ENCODE measurements around the gene NEMP2.

NEMP2 gene

GRCh38 chr2:190579058-190579410, 44.5 kb upstream of the NEMP2 start:
- TF ChIP-seq ZFP30 (CRISPR knock-in tag; IDR thresholded peaks at IDR 0.05) (no peak), CREB5 (CRISPR knock-in tag; IDR thresholded peaks at IDR 0.05; ENCODE audit: low read depth) (no peak), CSDC2 (CRISPR knock-in tag; IDR thresholded peaks at IDR 0.05) (no peak), ZFP3 (CRISPR knock-in tag; IDR thresholded peaks at IDR 0.05) (no peak), ZNF565 (CRISPR knock-in tag; conservative IDR thresholded peaks at IDR 0.05; ENCODE audit: low read depth) (no peak), TCF4 (CRISPR knock-in tag; IDR thresholded peaks at IDR 0.05; ENCODE audit: borderline replicate concordance) (no peak), ZNF70 (CRISPR knock-in tag; IDR thresholded peaks at IDR 0.05) (no peak), PATZ1 (CRISPR knock-in tag; IDR thresholded peaks at IDR 0.05; ENCODE audit: borderline replicate concordance) (no peak), CSRNP3 (CRISPR knock-in tag; IDR thresholded peaks at IDR 0.05) (no peak), ARNTL (CRISPR knock-in tag; IDR thresholded peaks at IDR 0.05; ENCODE audit: borderline replicate concordance, low read depth) (no peak), ZC3H10 (CRISPR knock-in tag; IDR thresholded peaks at IDR 0.05) (no peak)
- ATAC-seq: no peak

GRCh38 chr2:190578158-190579057, 43.9 kb upstream of the NEMP2 start:
- no peak for ATAC-seq
- TF ChIP-seq ZFP3 (CRISPR knock-in tag; IDR thresholded peaks at IDR 0.05) (no peak), ISL1 (CRISPR knock-in tag; IDR thresholded peaks at IDR 0.05) (no peak), RARB (CRISPR knock-in tag; IDR thresholded peaks at IDR 0.05) (no peak), PATZ1 (CRISPR knock-in tag; IDR thresholded peaks at IDR 0.05; ENCODE audit: borderline replicate concordance) (no peak), BACH2 (CRISPR knock-in tag; IDR thresholded peaks at IDR 0.05; ENCODE audit: borderline replicate concordance) (no peak), CREB5 (CRISPR knock-in tag; IDR thresholded peaks at IDR 0.05; ENCODE audit: low read depth) (no peak), TCF4 (CRISPR knock-in tag; IDR thresholded peaks at IDR 0.05; ENCODE audit: borderline replicate concordance) (no peak), ESRRG (CRISPR knock-in tag; IDR thresholded peaks at IDR 0.05) (no peak), ZNF565 (CRISPR knock-in tag; conservative IDR thresholded peaks at IDR 0.05; ENCODE audit: low read depth) (no peak), POU6F1 (CRISPR knock-in tag; IDR thresholded peaks at IDR 0.05; ENCODE audit: borderline replicate concordance, low read depth) (no peak), OSR1 (CRISPR knock-in tag; IDR thresholded peaks at IDR 0.05) (no peak), TOX (CRISPR knock-in tag; IDR thresholded peaks at IDR 0.05; ENCODE audit: borderline replicate concordance) (no peak), ARNTL (CRISPR knock-in tag; IDR thresholded peaks at IDR 0.05; ENCODE audit: borderline replicate concordance, low read depth) (no peak), TSHZ2 (CRISPR knock-in tag; IDR thresholded peaks at IDR 0.05) (no peak), GLIS3 (CRISPR knock-in tag; IDR thresholded peaks at IDR 0.05) (no peak), ZNF8 (CRISPR knock-in tag; IDR thresholded peaks at IDR 0.05) (no peak)
